ENCODE measurements around the gene DGCR6.

GRCh38 chr22:18952022-18952421, 45.9 kb downstream of the DGCR6 start:
- TF ChIP-seq, protein P1, sequence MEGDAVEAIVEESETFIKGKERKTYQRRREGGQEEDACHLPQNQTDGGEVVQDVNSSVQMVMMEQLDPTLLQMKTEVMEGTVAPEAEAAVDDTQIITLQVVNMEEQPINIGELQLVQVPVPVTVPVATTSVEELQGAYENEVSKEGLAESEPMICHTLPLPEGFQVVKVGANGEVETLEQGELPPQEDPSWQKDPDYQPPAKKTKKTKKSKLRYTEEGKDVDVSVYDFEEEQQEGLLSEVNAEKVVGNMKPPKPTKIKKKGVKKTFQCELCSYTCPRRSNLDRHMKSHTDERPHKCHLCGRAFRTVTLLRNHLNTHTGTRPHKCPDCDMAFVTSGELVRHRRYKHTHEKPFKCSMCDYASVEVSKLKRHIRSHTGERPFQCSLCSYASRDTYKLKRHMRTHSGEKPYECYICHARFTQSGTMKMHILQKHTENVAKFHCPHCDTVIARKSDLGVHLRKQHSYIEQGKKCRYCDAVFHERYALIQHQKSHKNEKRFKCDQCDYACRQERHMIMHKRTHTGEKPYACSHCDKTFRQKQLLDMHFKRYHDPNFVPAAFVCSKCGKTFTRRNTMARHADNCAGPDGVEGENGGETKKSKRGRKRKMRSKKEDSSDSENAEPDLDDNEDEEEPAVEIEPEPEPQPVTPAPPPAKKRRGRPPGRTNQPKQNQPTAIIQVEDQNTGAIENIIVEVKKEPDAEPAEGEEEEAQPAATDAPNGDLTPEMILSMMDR (IDR thresholded peaks at IDR 0.05), result no peak
- TF ChIP-seq POLR2AphosphoS5 (IDR thresholded peaks at IDR 0.05), result no peak
